ENCODE measurements around the gene GSG1.
A peak's percentile ranks its signal among the peaks of the same experiment; 100 is the strongest.

Gene GSG1

GRCh38 chr12:13117029-13117428, 13.6 kb upstream of the GSG1 start:
- DNase-seq = no peak

GRCh38 chr12:13116259-13116658, 12.8 kb upstream of the GSG1 start:
- DNase-seq = no peak

GRCh38 chr12:13114251-13115052, 11.0 kb upstream of the GSG1 start:
- no peak for DNase-seq

GRCh38 chr12:13112968-13113367, 9.5 kb upstream of the GSG1 start:
- no peak for DNase-seq

GRCh38 chr12:13106666-13107065, 3.2 kb upstream of the GSG1 start:
- DNase-seq = no peak

GRCh38 chr12:13105781-13106180, 2.3 kb upstream of the GSG1 start:
- no peak for DNase-seq

- no peak for DNase-seq
These were observed 942 bp upstream of the GSG1 start for GRCh38 chr12:13104409-13104808.

GRCh38 chr12:13102461-13103195, 839 bp downstream of the GSG1 start:
- DNase-seq = no peak

GRCh38 chr12:13101821-13102375, 1.6 kb downstream of the GSG1 start:
- no peak for DNase-seq

- DNase-seq = peak; percentile 69
These were observed 2.3 kb downstream of the GSG1 start for GRCh38 chr12:13100882-13101769.

- no peak for DNase-seq
These were observed 2.9 kb downstream of the GSG1 start for GRCh38 chr12:13100605-13100881.

GRCh38 chr12:13099844-13100604, 3.4 kb downstream of the GSG1 start:
- DNase-seq = no peak

- DNase-seq = no peak
These were observed 4.2 kb downstream of the GSG1 start for GRCh38 chr12:13099066-13099843.

GRCh38 chr12:13097491-13098011, 5.9 kb downstream of the GSG1 start:
- no peak for DNase-seq

- no peak for DNase-seq
These were observed 8.0 kb downstream of the GSG1 start for GRCh38 chr12:13095266-13095995.

GRCh38 chr12:13094367-13094766, 9.1 kb downstream of the GSG1 start:
- DNase-seq = no peak

GRCh38 chr12:13093848-13094220, 9.6 kb downstream of the GSG1 start:
- no peak for DNase-seq

GRCh38 chr12:13093191-13093847, 10.1 kb downstream of the GSG1 start:
- no peak for DNase-seq

GRCh38 chr12:13091832-13092231, 11.6 kb downstream of the GSG1 start:
- no peak for DNase-seq

- no peak for DNase-seq
These were observed 13.4 kb downstream of the GSG1 start for GRCh38 chr12:13090054-13090453.
